Motor neuron (in vitro differentiated cells): ENCODE measurements around the gene PRPSAP1. TPM values are rescaled to one million over a fixed set of nuclear protein-coding genes. Genes with fewer than 3 reads are reported as not detected.
"Not testable (repeated sequence)": the region's sequence is repeated elsewhere in the genome, so short reads cannot be mapped to it uniquely, and the experiment has no call there.

Experiments
- ATAC-seq, 8 experiments: fragments of 200-7000 bp; cut with Tn5 transposase; replicated peaks in 6 of 8; 2 replicates each; pipeline ENCODE4 v1.8.0; 2021; ENCODE audit warnings: mild to moderate bottlenecking in 8 of 8, moderate library complexity in 8 of 8
- H3K27ac ChIP-seq, 2 donors: fragments of 250-450 bp; sonication (Bioruptor Pico); 2 replicates each; pipeline ENCODE4 v1.9.0; 2021; ENCODE audit warnings: antibody characterized with exemption in 2 of 2, mild to moderate bottlenecking in 2 of 2, moderate library complexity in 1 of 2
- H3K4me1 ChIP-seq, 2 donors: fragments of 250-450 bp; sonication (Bioruptor Pico); replicated peaks in 1 of 2; 2 replicates each; pipeline ENCODE4 v1.6.1; 2021; ENCODE audit warnings: antibody characterized with exemption in 2 of 2, mild to moderate bottlenecking in 2 of 2, moderate library complexity in 1 of 2
- H3K4me3 ChIP-seq, 5 donors: fragments of 250-450 bp; sonication (Bioruptor Pico); 2 replicates each; pipeline ENCODE4 v1.9.0; 2021; ENCODE audit warnings: antibody characterized with exemption in 5 of 5, mild to moderate bottlenecking in 5 of 5, moderate library complexity in 4 of 5
- WGBS, 10 experiments: fragments of 450-650 bp; shearing (Covaris generic); methylation state at CpG; one replicate each; pipeline ENCODE4 v1.0.0; 2022; 5-methylcytosine and 5-hydroxymethylcytosine counted together
- in situ Hi-C, 9 experiments: fragments of 400-800 bp; cut with MboI; loops; one replicate each; pipeline ENCODE4 v1.15.0; 2021; ENCODE audit warnings: low sequenced_read_pairs in 9 of 9, low pct_unique_long_range_greater_than_20kb in 2 of 9; ENCODE audit not compliant: unreplicated experiment in 9 of 9
- total RNA-seq, 8 experiments: library from RNA; unstranded; fragments of 300-600 nt; gene quantifications; 2 replicates each; pipeline versions ENCODE4 v1.2.3 to v1.2.4, GENCODE V29; 2022

Gene PRPSAP1
- total RNA-seq, 8 experiments from 2014 or later = 21.3 to 60.3 (median 44.3) TPM

DNA sequence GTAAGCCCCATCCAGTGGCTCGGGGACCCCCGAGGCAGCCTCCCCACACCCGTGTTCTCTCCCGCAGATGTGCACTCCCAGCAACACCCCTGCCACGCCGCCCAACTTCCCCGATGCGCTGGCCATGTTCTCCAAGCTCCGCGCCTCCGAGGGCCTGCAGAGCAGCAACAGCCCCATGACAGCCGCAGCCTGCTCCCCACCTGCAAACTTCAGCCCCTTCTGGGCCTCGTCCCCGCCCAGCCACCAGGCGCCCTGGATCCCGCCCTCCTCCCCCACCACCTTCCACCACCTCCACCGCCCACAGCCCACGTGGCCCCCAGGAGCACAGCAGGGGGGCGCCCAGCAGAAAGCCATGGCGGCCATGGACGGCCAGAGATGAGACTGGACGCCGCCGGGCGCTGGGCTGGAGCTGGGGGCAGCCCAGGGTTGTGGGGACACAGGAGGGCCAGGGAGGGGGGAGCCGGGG lies 83.6 kb downstream of the PRPSAP1 start:
- 82 to 85% methylated on average over 3 to 4 of the region's 26 CpGs; no CpG with 5 or more reads in 8 of the 10 experiments for WGBS, 10 experiments
- no peak for ATAC-seq
- Histone ChIP-seq H3K4me3 (no peak overlapping the region), H3K4me1 (peaks cover 22 to 37% of the 10 kb centered on the region in 2 donors), H3K27ac (no peak overlapping the region)
- in situ Hi-C loops = no loop called here

DNA sequence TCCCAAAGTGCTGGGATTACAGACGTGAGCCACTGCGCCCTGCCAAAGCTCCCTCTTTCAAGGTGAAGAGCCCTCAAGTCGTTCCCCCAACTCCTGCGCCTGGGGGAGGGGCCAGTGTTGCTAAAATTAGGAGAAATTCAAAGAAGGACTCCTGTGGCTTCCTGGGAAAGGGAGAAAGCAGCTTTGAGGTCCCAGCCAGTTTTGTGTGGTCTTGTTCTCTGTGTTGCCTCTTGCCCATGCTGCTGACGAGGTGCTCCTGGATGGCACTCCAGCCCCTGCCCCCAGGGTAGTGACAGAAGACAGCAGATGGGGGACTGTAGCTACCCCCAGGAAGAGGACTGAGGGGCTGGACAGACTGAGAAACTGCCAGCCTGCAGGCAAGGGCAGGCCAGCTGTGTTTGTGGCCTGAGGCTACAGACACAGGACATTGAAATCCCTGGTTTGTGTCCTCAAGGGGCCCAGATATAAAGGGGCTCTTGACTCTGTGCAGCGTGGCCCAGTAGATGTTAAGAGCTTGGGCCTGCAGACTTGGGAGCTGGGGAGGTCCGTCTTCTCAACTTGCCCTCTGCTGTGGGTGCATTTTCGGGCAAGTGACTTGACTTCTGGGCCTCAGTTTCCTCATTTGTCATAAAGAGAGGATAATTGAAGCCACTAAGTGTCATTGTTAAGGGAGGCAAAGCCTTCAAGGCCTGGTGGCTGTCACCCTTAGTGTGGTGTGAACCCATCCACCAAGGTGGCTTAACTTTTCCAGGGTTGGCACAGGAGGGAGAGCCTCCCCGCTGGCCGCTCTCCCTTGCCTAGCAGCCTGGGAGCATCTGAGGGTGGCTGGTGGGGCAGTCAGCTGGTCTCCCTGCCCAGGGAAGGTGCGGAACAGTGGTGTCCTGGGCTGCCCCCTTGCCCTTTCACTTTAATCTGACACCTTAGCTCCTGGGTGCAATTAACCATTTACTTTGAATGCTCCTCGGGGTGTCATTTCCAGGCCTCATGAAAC lies 84.4 kb downstream of the PRPSAP1 start:
- 92 to 100% (median 100%) methylated on average over 1 to 7 of the region's 12 CpGs; no CpG with 5 or more reads in 5 of the 10 experiments for WGBS, 10 experiments
- H3K4me3 ChIP-seq = no peak overlapping the region
- H3K27ac ChIP-seq = no peak overlapping the region
- in situ Hi-C loops = no loop called here
- H3K4me1 ChIP-seq = peaks cover 26 to 40% of the 10 kb centered on the region in 2 donors
- no peak for ATAC-seq

GRCh38 chr17:76268015-76268749 lies 85.5 kb downstream of the PRPSAP1 start:
- Histone ChIP-seq H3K4me3 (peak overlapping the region in 1 of 5 donors; percentile 4), H3K27ac (no peak overlapping the region), H3K4me1 (peaks cover 28 to 40% of the 10 kb centered on the region in 2 donors)
- in situ Hi-C loops = no loop called here
- peak in 2 of 8 experiments; percentile 6 to 11 for ATAC-seq
- WGBS, 10 experiments = 0 to 100% (median 80%) methylated on average over 1 to 7 of the region's 9 CpGs; no CpG with 5 or more reads in 3 of the 10 experiments

- peak overlapping the region in 1 of 5 donors; percentile 4 for H3K4me3 ChIP-seq
- ATAC-seq, H3K27ac ChIP-seq, in situ Hi-C loops: not testable (repeated sequence)
- H3K4me1 ChIP-seq = peaks cover 27 to 39% of the 10 kb centered on the region in 2 donors
- WGBS, 10 experiments = 70 to 100% (median 98%) methylated on average over 1 to 9 of the region's 13 CpGs
Measured at GRCh38 chr17:76267581-76268001, 86.1 kb downstream of the PRPSAP1 start.

- in situ Hi-C loops = no loop called here
- no peak for ATAC-seq
- 80 to 100% (median 100%) methylated on average over 1 to 2 of the region's 4 CpGs; no CpG with 5 or more reads in 6 of the 10 experiments for WGBS, 10 experiments
- H3K4me1 ChIP-seq = peaks cover 22 to 35% of the 10 kb centered on the region in 2 donors
- H3K27ac ChIP-seq = no peak overlapping the region
- peak overlapping the region in 4 of 5 donors; percentile 71 to 97 (median 90) for H3K4me3 ChIP-seq
Measured at GRCh38 chr17:76267051-76267576, 86.6 kb downstream of the PRPSAP1 start.

DNA sequence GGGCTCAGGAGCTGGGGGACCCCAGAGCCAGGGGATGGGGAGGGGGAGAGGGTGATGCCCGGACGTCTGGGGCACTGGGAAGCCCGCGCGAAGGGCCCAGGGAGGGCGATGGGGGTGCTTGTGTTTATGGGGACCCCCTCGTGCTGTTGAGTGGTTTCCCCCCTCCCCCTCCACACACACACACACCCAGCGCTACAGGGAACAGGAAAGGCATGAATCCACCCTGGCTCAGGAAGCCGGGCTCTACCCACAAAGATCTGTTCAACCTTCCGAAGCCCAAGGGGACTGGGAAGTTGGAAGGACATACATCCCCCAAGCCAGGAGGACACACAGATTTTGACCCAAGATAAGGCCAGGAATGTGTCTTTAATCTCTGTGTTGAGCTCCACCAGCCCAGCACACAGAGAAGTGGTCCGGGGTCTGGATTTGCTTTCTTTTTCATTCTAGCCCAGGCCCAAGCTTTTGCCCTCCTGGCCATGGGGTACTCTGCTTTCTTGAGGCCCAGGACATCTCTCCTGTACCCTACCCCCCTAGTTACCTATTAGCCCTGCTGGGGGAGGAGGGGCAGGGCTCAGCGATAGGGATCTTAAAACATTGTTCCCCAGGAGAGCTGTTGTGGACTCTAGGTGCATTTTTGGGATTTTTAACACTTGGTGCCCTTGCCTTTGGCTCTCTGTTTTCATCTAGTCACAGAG lies 87.3 kb downstream of the PRPSAP1 start:
- Histone ChIP-seq H3K4me3 (peak overlapping the region; percentile 65 to 97 (median 84)), H3K27ac (peak overlapping the region; percentile 62 to 74), H3K4me1 (peaks cover 17 to 30% of the 10 kb centered on the region in 2 donors)
- ATAC-seq = no peak
- WGBS, 10 experiments = 0 to 50% (median 45%) methylated on average over 1 to 2 of the region's 12 CpGs; no CpG with 5 or more reads in 6 of the 10 experiments
- in situ Hi-C loops = no loop called here

- H3K4me3 ChIP-seq = peak overlapping the region; percentile 65 to 97 (median 84)
- 0% methylated on average over 3 of the region's 76 CpGs; no CpG with 5 or more reads in 9 of the 10 experiments for WGBS, 10 experiments
- peaks cover 15 to 25% of the 10 kb centered on the region in 2 donors for H3K4me1 ChIP-seq
- in situ Hi-C loops = no loop called here
- peak overlapping the region; percentile 62 to 74 for H3K27ac ChIP-seq
- ATAC-seq = peak in 4 of 8 experiments; percentile 1 to 9 (median 2)
Measured at GRCh38 chr17:76265624-76266243, 88.0 kb downstream of the PRPSAP1 start.

DNA sequence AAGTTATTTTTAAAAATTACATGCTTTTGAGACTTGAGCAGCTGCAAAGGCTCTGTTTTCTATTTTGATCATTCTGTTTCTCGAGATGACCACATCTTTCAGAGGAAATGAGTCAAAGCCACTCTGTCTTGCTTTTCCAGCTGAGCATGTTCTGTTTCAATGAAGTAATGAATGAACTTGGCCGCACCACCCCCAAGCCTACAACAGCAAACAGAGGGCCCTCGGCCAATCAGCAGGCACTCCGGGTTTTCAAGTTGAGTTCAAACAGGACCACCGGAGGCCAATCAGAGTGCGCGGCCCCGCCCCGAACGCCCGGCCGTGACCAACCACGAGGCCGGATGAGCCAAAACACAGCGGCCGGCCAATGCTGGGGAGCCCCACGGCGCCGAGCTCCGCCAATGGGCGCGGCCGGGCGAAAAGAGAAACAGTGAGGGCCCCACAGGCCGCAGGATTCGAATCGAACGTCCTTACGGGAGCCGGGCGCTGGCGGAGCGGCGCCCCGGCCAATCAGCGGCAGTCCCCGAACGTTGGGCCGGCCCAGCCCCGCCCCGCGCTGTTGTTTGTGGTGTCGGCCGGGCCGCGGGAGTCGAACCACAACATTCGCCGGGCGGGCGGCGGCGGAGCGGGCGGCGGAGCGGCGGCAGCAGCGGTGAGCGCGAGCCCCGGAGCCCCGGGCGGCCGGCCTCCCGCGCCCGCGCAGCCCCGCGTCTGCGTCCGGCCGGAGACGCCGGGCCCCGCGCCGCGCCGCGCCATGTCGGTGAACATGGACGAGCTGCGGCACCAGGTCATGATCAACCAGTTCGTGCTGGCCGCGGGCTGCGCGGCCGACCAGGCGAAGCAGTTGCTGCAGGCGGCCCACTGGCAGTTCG lies 88.7 kb downstream of the PRPSAP1 start, which contains the start of gene UBALD2:
Gene UBALD2 (plus strand): TSS at position 594 of the 869 bp plus-strand sequence. CDS start 158 bp downstream, at position 752.
- peak; percentile 83 to 95 (median 94) for ATAC-seq
- Histone ChIP-seq H3K27ac (peak within 1 kb of the TSS; percentile 62 to 74), H3K4me1 (peaks cover 19 to 30% of the 10 kb centered on the region in 2 donors), H3K4me3 (peak within 1 kb of the TSS; percentile 65 to 97 (median 84))
- in situ Hi-C loops = no loop called here
- WGBS, 10 experiments = 0 to 1% (median 0%) methylated on average over 1 to 23 of the region's 94 CpGs; no CpG with 5 or more reads in 1 of the 10 experiments

DNA sequence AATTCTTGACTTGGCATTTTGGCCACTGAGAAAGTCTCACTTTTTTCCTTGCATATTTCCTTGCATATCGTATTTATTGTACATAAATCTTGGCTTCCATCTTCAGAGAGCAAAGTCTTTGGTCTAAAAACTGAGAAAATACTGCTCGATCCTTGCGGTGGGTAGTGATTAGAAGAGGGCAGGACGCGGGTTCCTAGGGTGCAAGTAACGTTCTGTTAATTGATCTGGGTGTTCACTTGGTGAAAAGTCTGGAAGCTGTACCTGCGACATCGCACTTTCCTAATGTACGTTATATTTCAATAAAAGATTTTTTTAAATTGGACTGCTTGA lies 89.3 kb downstream of the PRPSAP1 start:
- peak overlapping the region in 3 of 5 donors; percentile 1 to 9 (median 2) for H3K4me3 ChIP-seq
- 1 to 83% (median 47%) methylated on average over 3 to 9 of the region's 9 CpGs for WGBS, 10 experiments
- H3K4me1 ChIP-seq = peaks cover 25 to 36% of the 10 kb centered on the region in 2 donors
- no peak for ATAC-seq
- in situ Hi-C loops = no loop called here
- no peak overlapping the region for H3K27ac ChIP-seq

DNA sequence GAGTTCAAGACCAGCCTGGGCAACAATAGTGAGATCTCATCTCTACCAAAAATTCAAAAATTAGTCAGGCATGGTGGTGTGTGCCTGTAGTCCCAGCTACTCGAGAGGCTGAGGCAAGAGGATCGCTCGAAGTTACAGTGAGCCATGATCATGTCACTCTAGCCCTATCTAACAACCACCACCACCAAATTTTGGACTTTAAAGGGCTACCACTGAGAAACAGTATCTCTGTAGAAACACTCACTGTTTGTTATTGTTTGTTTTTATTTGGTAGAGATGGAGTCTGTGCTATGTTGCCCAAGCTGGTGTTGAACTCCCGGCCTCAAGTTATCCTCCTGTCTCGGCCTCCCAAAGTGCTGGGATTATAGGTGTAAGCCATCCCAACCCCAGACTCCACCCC lies 89.8 kb downstream of the PRPSAP1 start:
- no peak overlapping the region for H3K27ac ChIP-seq
- in situ Hi-C loops = no loop called here
- peaks cover 30 to 40% of the 10 kb centered on the region in 2 donors for H3K4me1 ChIP-seq
- WGBS, 10 experiments = 33 to 100% (median 100%) methylated on average over 1 to 5 of the region's 5 CpGs; no CpG with 5 or more reads in 1 of the 10 experiments
- H3K4me3 ChIP-seq = no peak overlapping the region
- no peak for ATAC-seq

- Histone ChIP-seq H3K4me3 (no peak overlapping the region), H3K4me1 (peaks cover 28 to 39% of the 10 kb centered on the region in 2 donors), H3K27ac (no peak overlapping the region)
- ATAC-seq = no peak
- 40 to 80% (median 70%) methylated on average over 1 to 8 of the region's 9 CpGs; no CpG with 5 or more reads in 2 of the 10 experiments for WGBS, 10 experiments
- in situ Hi-C loops = no loop called here
Measured at GRCh38 chr17:76262732-76263344, 90.9 kb downstream of the PRPSAP1 start.
